Measurements from ENCODE around the gene TLR8.

- TF ChIP-seq CTCF (IDR thresholded peaks at IDR 0.05) = no peak
- no peak for TF ChIP-seq POLR2A (IDR thresholded peaks at IDR 0.05)
These were observed 33.7 kb upstream of the TLR8 start for GRCh38 chrX:12872741-12873140.

Data from tibial nerve (tissue), 3 donors.